Raji (cell line): ENCODE measurements around the gene OGFOD3.

Experiments used
- POLR2A ChIP-seq: IDR thresholded peaks from 2 replicates; pipeline ENCODE4 v1.6.1; 2011; ENCODE audit warnings: low read depth, low read length, control low read depth; ENCODE audit not compliant: insufficient read depth

Gene OGFOD3

DNA sequence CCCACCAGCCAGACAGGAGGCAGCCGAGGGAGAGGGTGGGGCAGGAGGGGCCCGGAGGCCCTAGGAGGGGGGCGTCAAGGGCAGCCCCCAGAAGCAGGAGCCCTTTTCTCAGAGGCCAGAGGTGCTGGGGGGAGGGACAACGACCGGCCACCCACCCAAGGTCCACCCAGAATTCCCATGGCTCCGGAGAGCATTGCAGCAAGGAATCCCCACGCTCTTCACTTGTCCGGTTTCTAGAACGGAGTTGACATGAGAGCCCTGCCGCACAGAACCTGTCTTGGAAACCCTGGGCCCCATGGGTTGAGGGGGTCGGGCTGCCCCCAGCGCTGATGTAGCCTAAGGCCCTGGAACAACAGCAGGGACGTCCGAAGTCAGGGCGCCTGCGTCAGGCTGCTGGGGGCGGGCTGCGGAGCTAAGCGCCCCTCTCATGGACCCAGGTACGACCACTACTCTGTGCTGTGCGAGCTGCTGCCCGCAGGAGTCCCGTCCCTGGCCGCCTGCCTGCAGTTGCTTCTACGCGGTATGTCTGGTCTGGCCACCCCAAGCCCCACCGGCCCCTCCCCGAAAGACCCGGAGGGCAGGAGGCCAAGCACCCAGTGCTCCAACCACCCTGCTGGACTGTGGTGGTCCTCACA is 20.9 kb upstream of the OGFOD3 start:
- TF ChIP-seq POLR2A: no peak

DNA sequence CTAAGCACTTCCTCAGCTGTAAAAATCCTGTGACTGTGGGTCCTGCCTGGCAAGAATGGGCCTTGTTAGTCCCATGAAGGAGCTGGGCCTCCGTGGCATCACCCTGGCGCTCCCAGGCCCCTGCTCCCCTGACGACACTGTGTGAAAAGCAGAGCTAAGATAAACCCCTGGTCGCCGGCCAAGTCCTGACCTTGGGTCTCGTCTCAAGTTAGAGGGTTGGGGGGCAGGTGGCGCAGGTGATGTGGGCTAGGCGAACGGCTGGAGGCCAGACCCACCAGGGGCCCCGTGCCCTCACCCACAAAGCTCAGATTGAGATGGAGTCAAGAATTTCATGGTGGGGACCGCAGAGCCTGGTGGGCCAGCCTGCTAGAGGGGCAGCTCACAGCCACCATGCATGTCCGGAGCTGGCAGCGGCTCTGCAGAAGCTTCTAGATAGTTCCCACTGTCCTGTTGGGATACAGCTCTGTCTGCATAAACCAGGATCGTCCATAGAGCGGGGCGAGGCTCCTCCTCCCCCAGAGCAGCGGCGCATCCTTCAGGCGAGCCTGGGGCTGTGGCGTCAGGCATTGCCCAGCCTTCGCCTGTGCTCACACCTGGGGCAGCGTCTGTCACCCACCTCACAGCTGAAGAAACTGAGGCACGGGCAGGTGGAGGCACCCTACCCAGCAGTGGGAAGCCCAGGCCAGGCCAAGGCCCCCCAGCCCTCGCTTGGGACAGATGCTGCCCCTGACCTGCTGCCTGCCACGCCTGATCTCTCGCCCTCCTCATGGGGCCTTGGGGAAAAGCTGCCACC is 20.2 kb upstream of the OGFOD3 start:
- no peak for TF ChIP-seq POLR2A

DNA sequence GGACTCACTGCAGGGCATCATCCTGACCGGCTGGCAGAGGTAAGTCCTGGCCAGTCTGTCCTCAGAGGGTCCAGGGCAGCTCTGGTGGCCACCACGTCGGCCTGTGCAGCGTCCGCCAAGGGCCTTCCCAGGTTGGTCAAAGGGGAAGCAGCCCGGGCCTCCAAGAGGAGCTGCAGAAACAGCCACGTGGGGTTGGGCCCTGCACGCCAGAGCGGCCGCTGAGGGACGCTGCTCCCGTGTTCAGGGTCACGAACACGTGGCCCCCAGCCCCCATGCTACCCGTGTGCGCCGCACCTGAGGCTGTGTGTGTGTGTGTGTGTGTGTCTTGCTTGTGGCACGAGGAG is 18.9 kb upstream of the OGFOD3 start:
- no peak for TF ChIP-seq POLR2A

DNA sequence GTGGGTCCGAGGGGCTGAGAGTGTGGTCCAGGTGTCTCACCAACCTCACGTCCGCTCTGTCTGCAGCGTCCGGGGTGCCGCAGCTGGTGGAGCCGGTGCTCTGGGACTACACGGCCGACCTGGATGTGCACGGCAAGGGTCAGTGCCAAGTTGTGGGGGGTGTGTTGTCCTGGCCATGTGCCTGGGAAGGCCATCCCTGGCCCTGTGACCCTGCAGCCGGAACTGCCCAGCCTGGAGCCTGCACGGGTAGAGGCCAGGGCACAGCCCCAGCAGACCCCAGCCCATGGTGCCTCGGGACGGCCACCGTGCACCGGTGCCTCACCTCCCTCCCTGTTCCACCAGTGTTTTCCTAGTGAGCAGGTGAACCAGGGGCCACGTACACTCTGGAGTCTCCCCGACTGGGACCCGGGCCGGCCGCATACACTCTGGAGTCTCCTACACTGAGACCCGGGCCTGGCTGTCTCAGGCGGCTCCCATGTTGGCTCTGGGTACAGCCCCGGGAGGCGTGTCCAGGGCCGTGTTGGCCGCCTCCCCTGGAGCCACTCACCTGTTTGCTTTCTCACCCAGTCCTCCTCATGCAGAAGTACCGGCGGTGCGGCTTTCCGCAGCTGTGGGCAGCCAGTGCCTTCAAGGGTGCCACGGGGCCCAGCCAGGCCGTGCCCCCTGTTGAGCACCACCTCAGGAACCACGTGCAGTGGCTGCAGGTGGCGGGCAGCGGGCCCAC is 18.4 kb upstream of the OGFOD3 start:
- TF ChIP-seq POLR2A: no peak

DNA sequence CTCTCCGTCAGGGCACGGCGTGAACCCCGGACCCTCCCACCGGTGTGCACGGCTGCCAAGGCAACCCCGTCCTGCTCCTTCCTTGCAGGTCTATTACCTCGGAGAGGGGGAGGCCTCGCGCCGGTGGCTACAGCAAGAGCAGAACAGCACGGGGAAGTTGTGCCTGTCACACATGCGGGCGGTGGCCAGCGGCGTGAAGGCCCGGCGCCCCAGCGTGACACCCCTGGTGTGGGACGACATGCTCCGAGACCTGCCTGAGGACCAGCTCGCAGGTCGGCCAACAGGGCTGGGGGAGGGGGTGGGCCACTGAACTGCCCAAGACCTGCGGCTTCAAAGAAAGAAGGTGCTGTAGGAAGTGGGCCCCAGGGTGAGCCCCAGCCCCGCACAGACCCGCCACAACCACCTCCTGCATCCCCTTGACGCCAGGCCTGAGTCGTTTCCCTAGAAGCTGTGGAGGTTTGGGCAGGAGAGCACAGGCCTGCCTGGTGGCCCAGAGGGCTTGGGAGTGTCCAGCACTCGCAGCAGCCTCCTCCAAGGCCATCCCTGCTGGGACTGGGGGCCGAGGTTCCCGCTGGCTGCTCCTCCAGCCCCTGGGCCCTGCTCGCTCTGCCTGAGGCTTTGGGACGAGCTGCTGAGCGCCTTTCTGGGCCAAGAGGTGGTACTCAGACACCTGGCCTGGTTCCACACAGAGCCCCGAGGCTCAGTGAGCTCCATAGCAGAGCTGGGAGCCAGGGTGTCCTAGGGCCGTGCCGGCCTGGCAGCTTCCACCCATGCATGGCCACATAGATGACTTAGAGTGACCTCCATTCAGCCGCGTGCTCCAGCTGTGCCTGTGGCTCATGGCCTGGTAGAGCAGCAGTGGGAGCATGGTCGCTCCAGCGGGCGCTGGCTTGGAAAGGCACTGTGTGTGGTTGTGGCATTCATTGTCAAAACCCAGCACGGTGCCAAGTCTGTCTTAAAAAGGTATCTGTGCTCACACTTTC is 17.5 kb upstream of the OGFOD3 start:
- TF ChIP-seq POLR2A: no peak

GRCh38 chr17:82435103-82435502 is 16.7 kb upstream of the OGFOD3 start:
- no peak for TF ChIP-seq POLR2A

DNA sequence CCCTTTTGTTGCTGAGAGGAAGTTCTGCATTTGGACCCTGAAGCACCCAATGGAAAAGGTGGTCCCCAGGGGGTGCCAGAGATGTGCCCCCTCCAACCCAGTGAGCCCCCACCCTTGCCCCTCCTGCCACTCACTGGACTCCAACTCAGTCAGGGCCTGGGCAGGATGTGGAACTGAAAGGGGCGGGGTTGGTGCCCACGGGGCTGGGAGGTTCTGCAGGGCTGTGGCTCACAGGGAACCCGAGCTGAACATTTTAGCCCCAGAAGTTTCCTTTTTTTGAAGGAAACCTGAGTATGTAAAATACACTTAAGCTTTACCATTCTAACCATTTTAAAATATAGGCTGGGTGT is 15.8 kb upstream of the OGFOD3 start:
- no peak for TF ChIP-seq POLR2A

DNA sequence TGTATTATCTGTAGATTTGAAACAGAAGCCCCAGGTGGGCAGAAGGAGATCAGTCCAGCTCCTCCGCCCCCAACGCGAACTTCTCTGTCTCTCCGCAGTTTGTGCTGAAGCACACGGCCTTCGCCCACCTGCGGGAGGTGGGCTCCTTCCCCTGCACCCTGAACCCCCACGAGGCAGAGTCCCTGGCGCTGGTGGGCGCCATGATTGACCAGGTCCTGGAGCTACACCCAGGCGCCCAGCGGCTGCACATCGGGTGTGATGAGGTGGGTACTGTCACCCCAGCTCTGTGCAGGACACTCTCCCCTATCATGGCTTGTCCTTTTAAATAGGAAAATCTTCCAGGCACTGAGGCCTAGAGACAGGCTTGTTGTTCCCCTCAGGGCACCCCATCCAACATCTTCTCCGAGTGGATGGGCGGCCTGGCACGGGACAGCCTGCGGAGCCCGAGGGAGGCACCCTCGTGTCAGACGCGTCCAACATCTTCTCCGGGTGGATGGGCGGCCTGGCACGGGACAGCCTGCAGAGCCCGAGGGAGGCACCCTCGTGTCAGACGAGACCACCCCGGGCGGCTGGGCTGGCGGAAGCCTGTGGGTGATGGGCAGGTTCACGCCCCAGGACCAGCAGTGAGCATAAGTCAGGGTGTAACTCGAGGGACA is 15.3 kb upstream of the OGFOD3 start:
- TF ChIP-seq POLR2A: no peak

DNA sequence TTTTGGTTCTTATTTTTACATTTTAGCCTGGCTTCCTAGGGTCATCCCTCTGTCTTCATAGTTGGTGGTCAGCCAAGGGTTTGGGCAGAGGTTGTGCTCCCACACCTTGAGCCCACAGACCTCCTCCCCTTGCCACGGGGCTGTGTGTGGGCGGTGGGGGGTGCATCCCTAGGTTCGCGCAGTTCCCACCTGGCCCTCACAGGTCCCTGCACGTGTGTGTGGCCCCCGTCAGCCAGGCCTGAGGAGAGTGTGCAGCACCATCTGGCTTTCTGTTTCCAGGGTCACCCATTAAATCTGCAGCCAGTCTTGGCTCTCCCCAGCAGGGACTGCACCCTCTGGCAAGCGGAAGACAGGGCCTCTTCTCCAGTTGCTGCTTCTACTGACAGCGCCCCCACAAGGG is 13.6 kb upstream of the OGFOD3 start:
- no peak for TF ChIP-seq POLR2A

DNA sequence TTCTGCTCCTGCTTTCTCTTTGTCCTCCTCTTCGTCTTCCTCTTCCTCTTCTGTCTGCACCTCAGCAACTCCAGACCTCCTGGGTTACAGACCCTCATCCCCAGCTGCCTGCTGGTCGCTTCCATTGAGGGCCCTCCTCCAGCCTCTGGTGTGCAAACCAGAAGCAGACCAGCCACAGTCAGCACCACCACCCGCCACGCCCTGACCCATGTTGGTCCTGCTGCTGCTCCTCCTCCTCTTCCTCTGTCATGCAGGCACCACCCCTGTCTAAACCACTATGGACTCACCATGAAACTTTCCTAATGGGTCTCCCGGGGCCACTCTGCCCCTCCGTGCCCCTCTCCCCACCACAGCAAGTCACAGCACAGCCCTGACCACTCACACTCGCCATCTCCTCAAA is 11.4 kb upstream of the OGFOD3 start:
- no peak for TF ChIP-seq POLR2A

GRCh38 chr17:82428546-82428945 is 10.2 kb upstream of the OGFOD3 start:
- no peak for TF ChIP-seq POLR2A

GRCh38 chr17:82424863-82425159 is 6.4 kb upstream of the OGFOD3 start:
- TF ChIP-seq POLR2A: no peak

DNA sequence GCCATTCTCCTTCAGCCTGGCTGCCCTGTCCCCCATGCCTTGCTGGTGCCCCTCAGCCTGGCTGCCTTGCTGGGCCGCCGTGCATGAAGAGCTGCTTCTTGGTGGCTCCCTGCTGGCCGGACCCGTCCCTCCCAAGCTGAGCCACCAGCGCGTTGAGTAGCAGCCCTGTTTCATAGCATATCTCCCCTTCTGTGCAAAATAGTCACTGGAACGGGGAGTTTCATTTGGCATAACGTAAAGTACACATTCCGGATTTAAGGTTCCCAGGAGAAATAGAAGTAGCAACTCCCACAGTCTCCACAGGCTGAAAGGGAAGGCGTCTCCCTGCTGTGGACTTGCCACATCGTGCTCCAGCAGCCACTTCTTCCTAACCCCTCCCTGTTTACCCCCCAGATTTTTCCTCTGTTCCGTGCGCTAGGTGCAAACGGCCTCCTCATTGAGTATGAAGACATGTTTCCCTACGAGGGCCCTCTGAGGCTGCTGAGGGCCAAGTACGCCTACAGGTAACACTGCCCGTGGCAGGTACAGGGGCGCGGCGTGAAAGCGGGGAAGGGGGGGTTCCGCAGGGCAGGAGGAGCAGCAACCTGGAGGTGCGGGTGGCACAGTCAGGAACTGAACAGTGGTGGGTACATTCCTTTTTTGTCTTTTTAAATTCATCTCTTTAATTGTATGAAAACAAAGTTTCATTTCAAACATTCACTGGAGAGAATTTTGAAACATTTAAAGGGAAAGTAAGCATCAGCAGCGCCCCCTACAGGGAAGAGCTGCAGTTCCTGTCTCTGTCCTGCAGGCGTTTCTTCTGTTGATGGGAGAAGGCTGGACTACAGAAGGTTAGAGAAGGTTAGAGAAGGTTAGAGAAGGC is 5.8 kb upstream of the OGFOD3 start:
- no peak for TF ChIP-seq POLR2A

GRCh38 chr17:82419540-82419939 is 1.2 kb upstream of the OGFOD3 start:
- no peak for TF ChIP-seq POLR2A

GRCh38 chr17:82416771-82417170 is 1.6 kb downstream of the OGFOD3 start:
- TF ChIP-seq POLR2A: no peak

GRCh38 chr17:82416264-82416663 is 2.1 kb downstream of the OGFOD3 start:
- TF ChIP-seq POLR2A: no peak
